Type B pancreatic cell (in vitro differentiated cells): ENCODE data around the gene MPV17. TPM values are rescaled to one million over a fixed set of nuclear protein-coding genes. Genes with fewer than 3 reads are reported as not detected.

Experiments
- DNase-seq: peaks from one replicate; pipeline ENCODE4 v3.0.0; 2021; ENCODE audit warnings: mixed read lengths; ENCODE audit not compliant: unreplicated experiment; ENCODE audit errors: extremely low spot score
- H3K27ac Mint-ChIP-seq: 2 replicates; pipeline ENCODE4 v1.8.0; 2021; ENCODE audit warnings: mild to moderate bottlenecking, mixed read lengths
- H3K27me3 Mint-ChIP-seq: 2 replicates; pipeline ENCODE4 v1.8.0; 2021; ENCODE audit warnings: mixed read lengths
- H3K36me3 Mint-ChIP-seq: 2 replicates; pipeline ENCODE4 v1.8.0; 2021; ENCODE audit warnings: mixed read lengths
- H3K4me1 Mint-ChIP-seq: one replicate; pipeline ENCODE4 v1.8.0; 2021; ENCODE audit warnings: mixed read lengths; ENCODE audit not compliant: unreplicated experiment
- H3K4me3 Mint-ChIP-seq: 2 replicates; pipeline ENCODE4 v1.8.0; 2021; ENCODE audit warnings: mild to moderate bottlenecking, mixed read lengths
- H3K9me3 Mint-ChIP-seq: 2 replicates; pipeline ENCODE4 v1.8.0; 2021; ENCODE audit warnings: mixed read lengths
- CTCF ChIP-seq: fragments of 200-600 bp; sonication (generic); conservative IDR thresholded peaks from 2 replicates; pipeline ENCODE4 v1.5.0; 2021; ENCODE audit warnings: antibody characterized with exemption, mild to moderate bottlenecking
- total RNA-seq: library from RNA; stranded (reverse); gene quantifications from 2 replicates; pipeline ENCODE4 v1.2.1, GENCODE V29; 2021; ENCODE audit warnings: low replicate concordance

The MPV17 gene
- total RNA-seq, 1 donor from 2014 or later, result 62.4 TPM

GRCh38 chr2:27336173-27336572 lies 13.3 kb upstream of the MPV17 start:
- Mint-ChIP-seq H3K36me3 (peaks cover 15% of the 10 kb centered on the region), H3K4me3 (no peak overlapping the region), H3K27ac (no peak overlapping the region), H3K4me1 (no peaks in the 10 kb centered on the region), H3K9me3 (no peaks in the 10 kb centered on the region), H3K27me3 (no peaks in the 10 kb centered on the region)
- no peak for TF ChIP-seq CTCF
- DNase-seq, result no peak

GRCh38 chr2:27335311-27335710 lies 12.4 kb upstream of the MPV17 start:
- Mint-ChIP-seq H3K4me1 (no peaks in the 10 kb centered on the region), H3K27ac (no peak overlapping the region), H3K36me3 (peaks cover 15% of the 10 kb centered on the region), H3K4me3 (no peak overlapping the region), H3K9me3 (no peaks in the 10 kb centered on the region), H3K27me3 (no peaks in the 10 kb centered on the region)
- TF ChIP-seq CTCF, result no peak
- DNase-seq, result no peak

GRCh38 chr2:27324720-27325119 lies 1.8 kb upstream of the MPV17 start:
- H3K4me1 Mint-ChIP-seq, result peaks cover 13% of the 10 kb centered on the region

GRCh38 chr2:27323596-27324285 lies 844 bp upstream of the MPV17 start:
- TF ChIP-seq CTCF, result no peak
- DNase-seq, result no peak
- Mint-ChIP-seq H3K4me3 (peak overlapping the region; percentile 99), H3K27ac (peak overlapping the region; percentile 98), H3K36me3 (peaks cover 30% of the 10 kb centered on the region), H3K27me3 (no peaks in the 10 kb centered on the region), H3K9me3 (no peaks in the 10 kb centered on the region), H3K4me1 (peaks cover 13% of the 10 kb centered on the region)

More at GRCh38 chr2:27324720-27325119, 1.8 kb upstream of the MPV17 start:
- Mint-ChIP-seq H3K27ac (peak overlapping the region; percentile 6), H3K27me3 (no peaks in the 10 kb centered on the region), H3K4me3 (peak overlapping the region; percentile 32), H3K9me3 (no peaks in the 10 kb centered on the region), H3K36me3 (peaks cover 33% of the 10 kb centered on the region)
- no peak for DNase-seq
- TF ChIP-seq CTCF, result no peak

GRCh38 chr2:27322301-27322765 lies 564 bp downstream of the MPV17 start:
- H3K27me3 Mint-ChIP-seq, result no peaks in the 10 kb centered on the region
- H3K27ac Mint-ChIP-seq, result peak overlapping the region; percentile 98
- TF ChIP-seq CTCF, result no peak
- no peak for DNase-seq
- H3K36me3 Mint-ChIP-seq, result peaks cover 20% of the 10 kb centered on the region
- no peaks in the 10 kb centered on the region for H3K9me3 Mint-ChIP-seq
- H3K4me3 Mint-ChIP-seq, result peak overlapping the region; percentile 99
- peaks cover 13% of the 10 kb centered on the region for H3K4me1 Mint-ChIP-seq
